GF-D8 (cell line): ENCODE results near the gene HINT2.

Source experiments
- DNase-seq: peaks from one replicate; lab custom pipeline; 2025; lab: John Stamatoyannopoulos, UW

The HINT2 gene

GRCh38 chr9:35774907-35775635 is 39.8 kb downstream of the HINT2 start:
- DNase-seq: peak; percentile 80

- DNase-seq: no peak
Measured at GRCh38 chr9:35771943-35772342, 42.9 kb downstream of the HINT2 start.

GRCh38 chr9:35771534-35771933 is 43.3 kb downstream of the HINT2 start:
- DNase-seq: no peak

- no peak for DNase-seq
Measured at GRCh38 chr9:35771075-35771433, 43.8 kb downstream of the HINT2 start.

- no peak for DNase-seq
Measured at GRCh38 chr9:35769763-35770162, 45.1 kb downstream of the HINT2 start.

- DNase-seq: no peak
Measured at GRCh38 chr9:35767458-35767857, 47.4 kb downstream of the HINT2 start.

GRCh38 chr9:35766997-35767396 is 47.8 kb downstream of the HINT2 start:
- no peak for DNase-seq

- DNase-seq: peak; percentile 12
Measured at GRCh38 chr9:35763803-35764202, 51.0 kb downstream of the HINT2 start.

- no peak for DNase-seq
Measured at GRCh38 chr9:35763181-35763580, 51.7 kb downstream of the HINT2 start.
